ENCODE measurements around the gene SDK1. TPM values are rescaled to one million over a fixed set of nuclear protein-coding genes. Genes with fewer than 3 reads are reported as not detected.
"Not testable (repeated sequence)": the region's sequence is repeated elsewhere in the genome, so short reads cannot be mapped to it uniquely, and the experiment has no call there.

Gene SDK1
- total and polyA plus RNA-seq, 2 experiments from 2014 or later: 4.1 to 16.5 TPM

GRCh38 chr7:3748389-3748788 lies 447.3 kb downstream of the SDK1 start:
- Histone ChIP-seq H3K4me1 (ENCODE audit: low read depth) (no peaks in the 10 kb centered on the region), H3K4me3 (no peak overlapping the region), H3K27ac (no peak overlapping the region), H3K36me3 (no peaks in the 10 kb centered on the region), H3K9me3 (ENCODE audit: low read depth) (no peaks in the 10 kb centered on the region), H3K27me3 (no peaks in the 10 kb centered on the region)
- no peak for TF ChIP-seq CTCF (IDR thresholded peaks at IDR 0.05; ENCODE audit: low read depth, low read length)
- DNase-seq (ENCODE audit: low read depth in 1 of 2, low spot score in 1 of 2): no peak

- no peak for DNase-seq (ENCODE audit: low read depth in 1 of 2, low spot score in 1 of 2)
- Histone ChIP-seq H3K4me1 (ENCODE audit: low read depth) (no peaks in the 10 kb centered on the region), H3K9me3 (ENCODE audit: low read depth) (no peaks in the 10 kb centered on the region), H3K27ac (no peak overlapping the region), H3K4me3 (no peak overlapping the region), H3K36me3 (no peaks in the 10 kb centered on the region), H3K27me3 (no peaks in the 10 kb centered on the region)
- no peak for TF ChIP-seq CTCF (IDR thresholded peaks at IDR 0.05; ENCODE audit: low read depth, low read length)
Measured at GRCh38 chr7:3753868-3754267, 452.8 kb downstream of the SDK1 start.

DNA sequence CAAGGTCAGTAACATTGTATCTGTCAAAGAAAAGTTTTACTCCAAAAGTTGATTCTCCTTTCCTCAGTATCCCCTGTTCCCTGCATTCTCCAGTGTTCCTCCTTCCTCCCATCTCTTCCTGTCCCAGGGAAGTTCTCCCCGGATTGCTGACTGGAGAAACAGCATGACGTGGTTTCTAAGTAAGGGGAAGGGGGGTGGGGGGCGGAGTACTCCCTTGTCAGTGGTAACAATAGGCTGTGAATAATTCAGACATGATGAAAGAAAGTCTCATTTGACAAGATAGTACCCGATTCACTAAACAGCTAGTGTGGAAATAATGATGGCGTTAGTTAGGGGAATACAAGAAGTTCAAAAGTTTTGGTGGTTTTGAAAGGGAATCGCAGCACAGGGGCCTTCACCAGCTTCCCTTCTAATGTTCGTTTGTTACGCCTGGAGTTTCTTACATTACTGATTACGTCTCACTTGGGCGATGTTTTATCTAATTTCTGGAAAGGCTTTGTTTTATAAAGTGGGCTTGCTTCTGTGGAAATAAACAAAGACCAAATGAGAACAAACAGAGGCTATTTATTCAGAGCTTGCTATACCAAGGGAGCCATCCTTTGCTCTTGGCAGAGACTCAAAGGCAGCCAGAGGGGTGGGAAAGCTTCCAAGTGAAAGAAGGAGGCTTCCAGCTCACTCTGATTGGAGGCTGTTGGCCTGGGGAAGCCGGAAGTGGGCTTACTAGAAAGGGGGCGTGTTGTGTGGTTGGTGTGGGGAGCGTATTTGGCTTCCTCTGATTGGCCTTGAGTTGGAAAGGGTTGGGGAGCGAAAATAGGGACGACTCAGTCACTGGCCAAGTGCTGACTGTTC lies 453.7 kb downstream of the SDK1 start:
- Histone ChIP-seq H3K4me1 (ENCODE audit: low read depth) (no peaks in the 10 kb centered on the region), H3K4me3 (no peak overlapping the region), H3K27me3 (no peaks in the 10 kb centered on the region), H3K9me3 (ENCODE audit: low read depth) (no peaks in the 10 kb centered on the region), H3K27ac (no peak overlapping the region), H3K36me3 (no peaks in the 10 kb centered on the region)
- DNase-seq (ENCODE audit: low read depth in 1 of 2, low spot score in 1 of 2): peak in 1 of 2 donors; percentile 71
- no peak for TF ChIP-seq CTCF (IDR thresholded peaks at IDR 0.05; ENCODE audit: low read depth, low read length)

DNA sequence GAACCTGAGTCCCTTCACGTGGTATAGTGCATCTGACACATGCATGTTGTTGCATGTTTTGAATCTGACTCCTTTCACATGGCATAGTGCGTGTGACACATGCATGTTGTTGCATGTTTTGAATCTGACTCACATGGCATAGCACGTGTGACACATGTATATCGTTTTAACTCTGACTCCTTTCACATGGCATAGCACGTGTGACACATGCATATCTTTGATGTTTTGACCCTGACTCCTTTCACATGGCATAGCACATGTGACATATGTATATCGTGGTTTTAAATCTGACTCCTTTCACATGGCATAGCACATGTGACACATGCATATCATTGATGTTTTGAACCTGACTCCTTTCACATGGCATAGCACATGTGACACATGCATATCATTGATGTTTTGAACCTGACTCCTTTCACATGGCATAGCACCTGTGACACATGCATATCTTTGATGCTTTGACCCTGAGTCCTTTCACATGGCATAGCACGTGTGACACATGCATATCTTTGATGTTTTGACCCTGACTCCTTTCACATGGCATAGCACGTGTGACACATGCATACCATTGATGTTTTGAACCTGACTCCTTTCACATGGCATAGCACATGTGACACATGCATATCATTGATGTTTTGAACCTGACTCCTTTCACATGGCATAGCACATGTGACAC lies 454.9 kb downstream of the SDK1 start:
- H3K4me3 ChIP-seq; H3K36me3 ChIP-seq; H3K27me3 ChIP-seq; H3K9me3 ChIP-seq (ENCODE audit: low read depth); DNase-seq (ENCODE audit: low read depth in 1 of 2, low spot score in 1 of 2); H3K27ac ChIP-seq; H3K4me1 ChIP-seq (ENCODE audit: low read depth): not testable (repeated sequence)

GRCh38 chr7:3757059-3757458 lies 456.0 kb downstream of the SDK1 start:
- TF ChIP-seq CTCF (IDR thresholded peaks at IDR 0.05; ENCODE audit: low read depth, low read length): no peak

GRCh38 chr7:3760651-3761050 lies 459.6 kb downstream of the SDK1 start:
- H3K36me3 ChIP-seq: no peaks in the 10 kb centered on the region
- H3K27ac ChIP-seq: no peak overlapping the region
- H3K4me1 ChIP-seq (ENCODE audit: low read depth): no peaks in the 10 kb centered on the region
- no peak for DNase-seq (ENCODE audit: low read depth in 1 of 2, low spot score in 1 of 2)
- TF ChIP-seq CTCF (IDR thresholded peaks at IDR 0.05; ENCODE audit: low read depth, low read length): no peak
- no peak overlapping the region for H3K4me3 ChIP-seq
- no peaks in the 10 kb centered on the region for H3K9me3 ChIP-seq (ENCODE audit: low read depth)
- H3K27me3 ChIP-seq: no peaks in the 10 kb centered on the region

More at GRCh38 chr7:3757059-3757458, 456.0 kb downstream of the SDK1 start:
- no peak overlapping the region for H3K4me3 ChIP-seq
- no peaks in the 10 kb centered on the region for H3K36me3 ChIP-seq
- DNase-seq (ENCODE audit: low read depth in 1 of 2, low spot score in 1 of 2): no peak
- H3K27ac ChIP-seq: no peak overlapping the region
- H3K9me3 ChIP-seq (ENCODE audit: low read depth): no peaks in the 10 kb centered on the region
- H3K27me3 ChIP-seq: no peaks in the 10 kb centered on the region
- H3K4me1 ChIP-seq (ENCODE audit: low read depth): no peaks in the 10 kb centered on the region
